Measurements from ENCODE around the gene ERBB4.

Gene ERBB4

DNA sequence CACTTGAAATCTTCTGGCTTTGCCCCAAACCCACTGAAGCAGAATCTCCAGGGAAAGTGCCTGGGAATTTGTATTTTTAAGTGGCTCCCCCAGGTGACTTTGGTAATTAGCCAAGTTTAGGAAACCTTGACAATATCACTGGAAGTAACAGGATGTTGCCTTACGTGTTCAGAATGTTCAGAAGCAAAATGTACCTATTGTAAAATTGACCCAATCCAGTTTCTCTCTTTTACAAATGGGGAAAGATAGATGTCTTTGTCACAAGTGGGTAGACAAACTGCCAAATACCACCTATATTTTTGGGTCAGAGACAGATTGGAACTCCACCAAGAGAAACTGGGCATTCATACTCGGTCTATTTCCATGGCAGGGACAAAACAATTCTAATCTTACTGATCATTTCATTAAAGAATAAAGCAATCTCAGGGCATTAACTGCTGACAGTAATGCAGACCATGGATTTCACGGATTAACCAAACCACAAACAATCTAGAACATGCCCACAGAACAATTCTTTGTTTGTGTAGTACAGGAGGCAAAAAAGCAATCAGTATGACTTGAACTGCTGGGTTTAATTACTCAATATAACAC, 255.8 kb downstream of the ERBB4 start:
- H3K9me3 ChIP-seq, result no peaks in the 10 kb centered on the region
- TF ChIP-seq, protein P1, sequence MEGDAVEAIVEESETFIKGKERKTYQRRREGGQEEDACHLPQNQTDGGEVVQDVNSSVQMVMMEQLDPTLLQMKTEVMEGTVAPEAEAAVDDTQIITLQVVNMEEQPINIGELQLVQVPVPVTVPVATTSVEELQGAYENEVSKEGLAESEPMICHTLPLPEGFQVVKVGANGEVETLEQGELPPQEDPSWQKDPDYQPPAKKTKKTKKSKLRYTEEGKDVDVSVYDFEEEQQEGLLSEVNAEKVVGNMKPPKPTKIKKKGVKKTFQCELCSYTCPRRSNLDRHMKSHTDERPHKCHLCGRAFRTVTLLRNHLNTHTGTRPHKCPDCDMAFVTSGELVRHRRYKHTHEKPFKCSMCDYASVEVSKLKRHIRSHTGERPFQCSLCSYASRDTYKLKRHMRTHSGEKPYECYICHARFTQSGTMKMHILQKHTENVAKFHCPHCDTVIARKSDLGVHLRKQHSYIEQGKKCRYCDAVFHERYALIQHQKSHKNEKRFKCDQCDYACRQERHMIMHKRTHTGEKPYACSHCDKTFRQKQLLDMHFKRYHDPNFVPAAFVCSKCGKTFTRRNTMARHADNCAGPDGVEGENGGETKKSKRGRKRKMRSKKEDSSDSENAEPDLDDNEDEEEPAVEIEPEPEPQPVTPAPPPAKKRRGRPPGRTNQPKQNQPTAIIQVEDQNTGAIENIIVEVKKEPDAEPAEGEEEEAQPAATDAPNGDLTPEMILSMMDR (IDR thresholded peaks at IDR 0.05), result no peak
- no peak overlapping the region for H3K4me3 ChIP-seq (ENCODE audit: low read depth in 1 of 2, low read length in 1 of 2)
- H3K4me1 ChIP-seq (ENCODE audit: control insufficient read depth in 1 of 2, insufficient read depth in 1 of 2, low read depth in 1 of 2, low read length in 1 of 2), result no peaks in the 10 kb centered on the region
- H3K36me3 ChIP-seq, result no peaks in the 10 kb centered on the region
- no peak overlapping the region for H3K27ac ChIP-seq
- no peaks in the 10 kb centered on the region for H3K27me3 ChIP-seq

- H3K4me1 ChIP-seq (ENCODE audit: control insufficient read depth in 1 of 2, insufficient read depth in 1 of 2, low read depth in 1 of 2, low read length in 1 of 2), result no peaks in the 10 kb centered on the region
These were observed 261.8 kb downstream of the ERBB4 start for GRCh38 chr2:212276813-212277212.

GRCh38 chr2:212274215-212274614, 264.4 kb downstream of the ERBB4 start:
- no peak overlapping the region for H3K27ac ChIP-seq
- H3K4me3 ChIP-seq (ENCODE audit: low read depth in 1 of 2, low read length in 1 of 2), result no peak overlapping the region
- no peaks in the 10 kb centered on the region for H3K4me1 ChIP-seq (ENCODE audit: control insufficient read depth in 1 of 2, insufficient read depth in 1 of 2, low read depth in 1 of 2, low read length in 1 of 2)
- no peaks in the 10 kb centered on the region for H3K9me3 ChIP-seq
- H3K27me3 ChIP-seq, result no peaks in the 10 kb centered on the region
- TF ChIP-seq, protein P1 (IDR thresholded peaks at IDR 0.05), result no peak
- no peaks in the 10 kb centered on the region for H3K36me3 ChIP-seq

More at GRCh38 chr2:212276813-212277212, 261.8 kb downstream of the ERBB4 start:
- no peaks in the 10 kb centered on the region for H3K27me3 ChIP-seq
- TF ChIP-seq, protein P1 (IDR thresholded peaks at IDR 0.05), result no peak
- no peaks in the 10 kb centered on the region for H3K36me3 ChIP-seq
- H3K27ac ChIP-seq, result no peak overlapping the region
- no peak overlapping the region for H3K4me3 ChIP-seq (ENCODE audit: low read depth in 1 of 2, low read length in 1 of 2)
- H3K9me3 ChIP-seq, result no peaks in the 10 kb centered on the region

GRCh38 chr2:212271583-212271982, 267.0 kb downstream of the ERBB4 start:
- TF ChIP-seq, protein P1 (IDR thresholded peaks at IDR 0.05), result no peak
- Histone ChIP-seq H3K36me3 (no peaks in the 10 kb centered on the region), H3K4me3 (ENCODE audit: low read depth in 1 of 2, low read length in 1 of 2) (no peak overlapping the region), H3K27me3 (no peaks in the 10 kb centered on the region), H3K27ac (no peak overlapping the region), H3K4me1 (ENCODE audit: control insufficient read depth in 1 of 2, insufficient read depth in 1 of 2, low read depth in 1 of 2, low read length in 1 of 2) (no peaks in the 10 kb centered on the region), H3K9me3 (no peaks in the 10 kb centered on the region)

GRCh38 chr2:212269005-212269404, 269.6 kb downstream of the ERBB4 start:
- H3K27me3 ChIP-seq, result no peaks in the 10 kb centered on the region
- no peaks in the 10 kb centered on the region for H3K4me1 ChIP-seq (ENCODE audit: control insufficient read depth in 1 of 2, insufficient read depth in 1 of 2, low read depth in 1 of 2, low read length in 1 of 2)
- H3K9me3 ChIP-seq, result no peaks in the 10 kb centered on the region
- TF ChIP-seq, protein P1 (IDR thresholded peaks at IDR 0.05), result no peak
- H3K36me3 ChIP-seq, result no peaks in the 10 kb centered on the region
- H3K27ac ChIP-seq, result no peak overlapping the region
- no peak overlapping the region for H3K4me3 ChIP-seq (ENCODE audit: low read depth in 1 of 2, low read length in 1 of 2)
